A549 (cell line): ENCODE results near the gene BFSP2. TPM values are rescaled to one million over a fixed set of nuclear protein-coding genes. Genes with fewer than 3 reads are reported as not detected.

Experiments
- ATAC-seq, 2 experiments: fragments of 200-7000 bp in 1 of 2; fragments of >200 bp in 1 of 2; cut with Nextera tagmentation in 1 of 2; cut with Tn5 transposase in 1 of 2; 3 replicates each; pipeline versions ENCODE4 v1.8.0 to v1.9.1; 2018 to 2020; ENCODE audit warnings: mild to moderate bottlenecking in 1 of 2, moderate library complexity in 1 of 2
- CTCF ChIA-PET: fragments of 300-600 bp; sonication (Branson Sonifier 250); formaldehyde crosslinking; extraction: SDS; loops from one replicate; lab custom pipeline; 2021; ENCODE audit warnings: antibody characterized with exemption, inconsistent platforms; lab: Yijun Ruan, JAX
- POLR2A ChIA-PET: fragments of 350-600 bp; formaldehyde crosslinking; extraction: SDS; loops from one replicate; lab custom pipeline; 2021; ENCODE audit warnings: antibody characterized with exemption, inconsistent platforms; lab: Yijun Ruan, JAX
- DNase-seq, 2 experiments: peaks; one replicate each; pipeline versions ENCODE4 v3.0.0 to v3.0.0-alpha.2; 2011 to 2016; ENCODE audit warnings: low read depth in 1 of 2, low spot score in 1 of 2
- FAIRE-seq: peaks from 2 replicates; lab custom pipeline; 2011; peaks lifted over from hg19 to GRCh38; lab: Jason Lieb, UNC
- H3K27ac ChIP-seq, 2 experiments: fragments of >200 bp; sonication (Bioruptor Twin); formaldehyde crosslinking; 3 replicates each; pipeline ENCODE4 v1.5.1; 2016 to 2017
- H3K4me1 ChIP-seq: fragments of >200 bp; sonication (Bioruptor Twin); formaldehyde crosslinking; 3 replicates; pipeline ENCODE4 v1.6.1; 2016
- H3K4me2 ChIP-seq: fragments of >200 bp; sonication (Bioruptor Twin); formaldehyde crosslinking; 3 replicates; pipeline ENCODE4 v1.6.1; 2016
- H3K4me3 ChIP-seq: fragments of >200 bp; sonication (Bioruptor Twin); formaldehyde crosslinking; 3 replicates; pipeline ENCODE4 v1.5.1; 2016
- H3K9me3 ChIP-seq: fragments of >200 bp; sonication (Bioruptor Twin); formaldehyde crosslinking; 3 replicates; pipeline ENCODE4 v1.6.1; 2016
- CBX8 ChIP-seq: fragments of 200-600 bp; sonication (generic); IDR thresholded peaks from 2 replicates; pipeline ENCODE4 v1.6.1; 2016
- CEBPB ChIP-seq, 2 experiments: fragments of >200 bp in 1 of 2; sonication (Bioruptor Twin) in 1 of 2; formaldehyde crosslinking in 1 of 2; IDR thresholded peaks; 2 replicates each; pipeline ENCODE4 v1.6.1; 2012 to 2016
- EP300 ChIP-seq, 2 experiments: fragments of >200 bp; sonication (Bioruptor Twin); formaldehyde crosslinking; IDR thresholded peaks; 2 replicates in 1 of 2; 3 replicates in 1 of 2; pipeline ENCODE4 v1.6.1; 2016 to 2017
- FOSB ChIP-seq: fragments of 250-450 bp; sonication (Bioruptor Pico); IDR thresholded peaks from 2 replicates; pipeline ENCODE4 v1.5.0; 2020; ENCODE audit warnings: mild to moderate bottlenecking, moderate library complexity
- FOSL2 ChIP-seq, 2 experiments: fragments of 450-650 bp in 1 of 2; fragments of >200 bp in 1 of 2; sonication (Bioruptor Twin) in 1 of 2; formaldehyde crosslinking; IDR thresholded peaks; 2 replicates each; pipeline versions ENCODE4 v1.5.0 to v1.6.1; 2016 to 2020; ENCODE audit warnings: mild to moderate bottlenecking in 1 of 2, moderate library complexity in 1 of 2
- GATA3 ChIP-seq: IDR thresholded peaks from 2 replicates; pipeline ENCODE4 v1.6.1; 2012; ENCODE audit warnings: borderline replicate concordance
- JUN ChIP-seq, 2 experiments: fragments of >200 bp; sonication (Bioruptor Twin); formaldehyde crosslinking; IDR thresholded peaks; 2 replicates in 1 of 2; 3 replicates in 1 of 2; pipeline ENCODE4 v1.6.1; 2016 to 2017
- JUNB ChIP-seq: fragments of >200 bp; sonication (Bioruptor Twin); formaldehyde crosslinking; IDR thresholded peaks from 2 replicates; pipeline ENCODE4 v1.6.1; 2016
- MAFK ChIP-seq: fragments of 450-650 bp; IDR thresholded peaks from 2 replicates; pipeline ENCODE4 v1.6.1; 2014; ENCODE audit not compliant: partially characterized antibody
- NFE2L2 ChIP-seq: fragments of 150-350 bp; conservative IDR thresholded peaks from 2 replicates; pipeline ENCODE4 v1.6.1; 2014; ENCODE audit warnings: low read length
- RAD21 ChIP-seq, 2 experiments: fragments of >200 bp in 1 of 2; sonication (Bioruptor Twin) in 1 of 2; formaldehyde crosslinking in 1 of 2; IDR thresholded peaks in 1 of 2; conservative IDR thresholded peaks in 1 of 2; 2 replicates in 1 of 2; 3 replicates in 1 of 2; pipeline ENCODE4 v1.6.1; 2012 to 2018; ENCODE audit warnings: inconsistent platforms in 1 of 2
- SMC3 ChIP-seq: fragments of >200 bp; sonication (Bioruptor Twin); formaldehyde crosslinking; IDR thresholded peaks from 3 replicates; pipeline ENCODE4 v1.6.1; 2018; ENCODE audit warnings: inconsistent platforms
- TP53 ChIP-seq: fragments of 250-450 bp; sonication (Bioruptor Pico); IDR thresholded peaks from 2 replicates; pipeline ENCODE4 v1.5.0; 2021; ENCODE audit warnings: mild to moderate bottlenecking, moderate library complexity
- WGBS: methylation state at CpG from one replicate; pipeline ENCODE4 v1.1.6; 2017; ENCODE audit errors: missing lambda C conversion rate; 5-methylcytosine and 5-hydroxymethylcytosine counted together
- polyA plus RNA-seq, 4 experiments: library from polyadenylated mRNA; depleted of rRNA in 3 of 4; stranded (reverse); fragments of >200 nt; fragmentation: RNase III in 1 of 4; extraction: RNeasy Plus Mini Kit Qiagen cat#74134 plus additional on column Dnase treatment in 1 of 4; gene quantifications; 2 replicates in 3 of 4; 3 replicates in 1 of 4; pipeline ENCODE4 v1.2.3, GENCODE V29; 2011 to 2017
- TF ChIP-seq, protein P1 (sequence below): IDR thresholded peaks from 2 replicates; pipeline ENCODE4 v1.6.1; 2012; ENCODE audit warnings: low read depth, borderline replicate concordance
- TF ChIP-seq, protein P2 (sequence below): fragments of >200 bp; sonication (Bioruptor Twin); formaldehyde crosslinking; IDR thresholded peaks from 3 replicates; pipeline ENCODE4 v1.5.1; 2016
- TF ChIP-seq, protein P3 (sequence below): IDR thresholded peaks from 2 replicates; pipeline ENCODE4 v1.6.1; 2012
- TF ChIP-seq, protein P4 (sequence below): fragments of 450-650 bp; IDR thresholded peaks from 2 replicates; pipeline ENCODE4 v1.6.1; 2014; ENCODE audit warnings: antibody characterized with exemption
- TF ChIP-seq, protein P5 (sequence below): fragments of 250-450 bp; sonication (Bioruptor Pico); IDR thresholded peaks from 2 replicates; pipeline ENCODE4 v1.5.0; 2021; ENCODE audit warnings: mild to moderate bottlenecking, moderate library complexity, borderline replicate concordance

BFSP2 gene
- polyA plus RNA-seq, 2 of the 4 experiments (the other 2 are of a cell fraction), result 0.18 TPM; not detected in 1

DNA sequence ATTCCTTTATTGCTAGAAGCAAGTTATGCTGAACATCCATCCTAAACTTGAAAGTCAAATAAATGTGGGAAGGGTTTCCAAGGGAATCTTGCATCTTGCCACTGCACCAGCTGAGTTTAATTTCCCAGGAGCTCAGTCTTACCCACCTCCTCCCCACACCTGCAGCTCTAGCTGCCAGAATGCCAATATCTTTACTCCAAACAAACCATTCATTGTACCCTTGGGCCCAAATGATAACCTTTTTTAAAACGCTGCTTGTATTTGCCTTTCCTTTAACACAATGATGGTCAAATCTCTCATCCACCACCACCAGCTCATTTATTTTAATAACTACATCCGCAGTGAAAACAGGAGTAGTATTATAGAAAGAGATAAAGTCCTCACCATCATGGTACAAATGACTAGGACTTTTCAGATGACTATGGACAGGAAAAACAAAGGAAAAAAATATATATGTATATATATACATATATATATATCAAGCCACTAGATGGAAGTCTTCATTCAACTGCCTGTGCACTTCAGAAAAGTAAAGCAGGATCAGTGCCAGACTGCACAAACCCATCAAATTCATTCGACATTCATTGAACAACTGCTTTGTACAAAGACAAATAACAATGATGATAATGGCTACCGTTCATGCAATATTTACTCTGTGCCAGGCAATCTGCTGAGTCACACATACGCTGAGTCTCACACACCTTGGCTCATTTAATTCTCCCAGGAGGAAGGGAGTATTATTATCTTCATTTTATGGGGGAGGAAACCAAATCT is 44.0 kb downstream of the BFSP2 start:
- DNase-seq (peak; percentile 48 to 84), FAIRE-seq (no peak), ATAC-seq (peak; percentile 85 to 89)
- WGBS, result 30% methylated on average over 5 of the region's 5 CpGs
- ChIA-PET CTCF (interaction anchor here (0.7 to 1.4 kb wide), 5 partner anchors 11 to 713 kb away, joined by 3 to 8 read pairs (median 4); no protein-coding TSS in a partner anchor), POLR2A (interaction anchor here (1.1 kb wide), 1 partner anchor 129 kb away, joined by 3 read pairs; the partner anchor contains the start of gene CDV3)
- TF ChIP-seq TP53 (CRISPR knock-in tag) (no peak), CBX8 (no peak), FOSL2 (IDR thresholded peaks at IDR 0.05) (0 out of 2 replicates have a peak, but pooled peaks have one; percentile 30), FOSL2 (CRISPR knock-in tag; IDR thresholded peaks at IDR 0.05) (peak; percentile 83), JUNB (peak; percentile 35; the same call in 1 of the 2 replicates), SMC3 (peak; percentile 43; the same call in 2 of the 3 replicates), CEBPB (IDR thresholded peaks at IDR 0.05) (peak; percentile 37 to 84; a peak in 2 of 4 replicates), MAFK (peak; percentile 96), GATA3 (peak; percentile 75), NFE2L2 (peak; percentile 89), EP300 (IDR thresholded peaks at IDR 0.05) (peak in 1 of 2 experiments; percentile 52; a peak in 1 of 5 replicates), RAD21 (conservative IDR thresholded peaks at IDR 0.05 in 1 of 2, IDR thresholded peaks at IDR 0.05 in 1 of 2) (peak; percentile 43 to 60), JUN (IDR thresholded peaks at IDR 0.05) (peak in 1 of 2 experiments; percentile 47; a peak in 1 of 5 replicates)
- TF ChIP-seq, protein P1, sequence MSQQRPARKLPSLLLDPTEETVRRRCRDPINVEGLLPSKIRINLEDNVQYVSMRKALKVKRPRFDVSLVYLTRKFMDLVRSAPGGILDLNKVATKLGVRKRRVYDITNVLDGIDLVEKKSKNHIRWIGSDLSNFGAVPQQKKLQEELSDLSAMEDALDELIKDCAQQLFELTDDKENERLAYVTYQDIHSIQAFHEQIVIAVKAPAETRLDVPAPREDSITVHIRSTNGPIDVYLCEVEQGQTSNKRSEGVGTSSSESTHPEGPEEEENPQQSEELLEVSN, result no peak
- TF ChIP-seq, protein P2, sequence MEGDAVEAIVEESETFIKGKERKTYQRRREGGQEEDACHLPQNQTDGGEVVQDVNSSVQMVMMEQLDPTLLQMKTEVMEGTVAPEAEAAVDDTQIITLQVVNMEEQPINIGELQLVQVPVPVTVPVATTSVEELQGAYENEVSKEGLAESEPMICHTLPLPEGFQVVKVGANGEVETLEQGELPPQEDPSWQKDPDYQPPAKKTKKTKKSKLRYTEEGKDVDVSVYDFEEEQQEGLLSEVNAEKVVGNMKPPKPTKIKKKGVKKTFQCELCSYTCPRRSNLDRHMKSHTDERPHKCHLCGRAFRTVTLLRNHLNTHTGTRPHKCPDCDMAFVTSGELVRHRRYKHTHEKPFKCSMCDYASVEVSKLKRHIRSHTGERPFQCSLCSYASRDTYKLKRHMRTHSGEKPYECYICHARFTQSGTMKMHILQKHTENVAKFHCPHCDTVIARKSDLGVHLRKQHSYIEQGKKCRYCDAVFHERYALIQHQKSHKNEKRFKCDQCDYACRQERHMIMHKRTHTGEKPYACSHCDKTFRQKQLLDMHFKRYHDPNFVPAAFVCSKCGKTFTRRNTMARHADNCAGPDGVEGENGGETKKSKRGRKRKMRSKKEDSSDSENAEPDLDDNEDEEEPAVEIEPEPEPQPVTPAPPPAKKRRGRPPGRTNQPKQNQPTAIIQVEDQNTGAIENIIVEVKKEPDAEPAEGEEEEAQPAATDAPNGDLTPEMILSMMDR, result peak; percentile 35; the same call in 2 of the 3 replicates
- TF ChIP-seq, protein P3, sequence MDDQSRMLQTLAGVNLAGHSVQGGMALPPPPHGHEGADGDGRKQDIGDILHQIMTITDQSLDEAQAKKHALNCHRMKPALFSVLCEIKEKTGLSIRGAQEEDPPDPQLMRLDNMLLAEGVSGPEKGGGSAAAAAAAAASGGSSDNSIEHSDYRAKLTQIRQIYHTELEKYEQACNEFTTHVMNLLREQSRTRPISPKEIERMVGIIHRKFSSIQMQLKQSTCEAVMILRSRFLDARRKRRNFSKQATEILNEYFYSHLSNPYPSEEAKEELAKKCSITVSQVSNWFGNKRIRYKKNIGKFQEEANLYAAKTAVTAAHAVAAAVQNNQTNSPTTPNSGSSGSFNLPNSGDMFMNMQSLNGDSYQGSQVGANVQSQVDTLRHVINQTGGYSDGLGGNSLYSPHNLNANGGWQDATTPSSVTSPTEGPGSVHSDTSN, result no peak
- TF ChIP-seq, protein P4, sequence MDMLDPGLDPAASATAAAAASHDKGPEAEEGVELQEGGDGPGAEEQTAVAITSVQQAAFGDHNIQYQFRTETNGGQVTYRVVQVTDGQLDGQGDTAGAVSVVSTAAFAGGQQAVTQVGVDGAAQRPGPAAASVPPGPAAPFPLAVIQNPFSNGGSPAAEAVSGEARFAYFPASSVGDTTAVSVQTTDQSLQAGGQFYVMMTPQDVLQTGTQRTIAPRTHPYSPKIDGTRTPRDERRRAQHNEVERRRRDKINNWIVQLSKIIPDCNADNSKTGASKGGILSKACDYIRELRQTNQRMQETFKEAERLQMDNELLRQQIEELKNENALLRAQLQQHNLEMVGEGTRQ, result no peak
- TF ChIP-seq, protein P5, sequence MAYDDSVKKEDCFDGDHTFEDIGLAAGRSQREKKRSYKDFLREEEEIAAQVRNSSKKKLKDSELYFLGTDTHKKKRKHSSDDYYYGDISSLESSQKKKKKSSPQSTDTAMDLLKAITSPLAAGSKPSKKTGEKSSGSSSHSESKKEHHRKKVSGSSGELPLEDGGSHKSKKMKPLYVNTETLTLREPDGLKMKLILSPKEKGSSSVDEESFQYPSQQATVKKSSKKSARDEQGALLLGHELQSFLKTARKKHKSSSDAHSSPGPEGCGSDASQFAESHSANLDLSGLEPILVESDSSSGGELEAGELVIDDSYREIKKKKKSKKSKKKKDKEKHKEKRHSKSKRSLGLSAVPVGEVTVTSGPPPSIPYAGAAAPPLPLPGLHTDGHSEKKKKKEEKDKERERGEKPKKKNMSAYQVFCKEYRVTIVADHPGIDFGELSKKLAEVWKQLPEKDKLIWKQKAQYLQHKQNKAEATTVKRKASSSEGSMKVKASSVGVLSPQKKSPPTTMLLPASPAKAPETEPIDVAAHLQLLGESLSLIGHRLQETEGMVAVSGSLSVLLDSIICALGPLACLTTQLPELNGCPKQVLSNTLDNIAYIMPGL, result no peak
- no peaks in the 10 kb centered on the region for H3K9me3 ChIP-seq
- no peak overlapping the region for H3K4me3 ChIP-seq
- peak overlapping the region; percentile 43 to 84 for H3K27ac ChIP-seq
- H3K4me1 ChIP-seq, result peaks cover 24% of the 10 kb centered on the region
- H3K4me2 ChIP-seq, result peak overlapping the region; percentile 54

DNA sequence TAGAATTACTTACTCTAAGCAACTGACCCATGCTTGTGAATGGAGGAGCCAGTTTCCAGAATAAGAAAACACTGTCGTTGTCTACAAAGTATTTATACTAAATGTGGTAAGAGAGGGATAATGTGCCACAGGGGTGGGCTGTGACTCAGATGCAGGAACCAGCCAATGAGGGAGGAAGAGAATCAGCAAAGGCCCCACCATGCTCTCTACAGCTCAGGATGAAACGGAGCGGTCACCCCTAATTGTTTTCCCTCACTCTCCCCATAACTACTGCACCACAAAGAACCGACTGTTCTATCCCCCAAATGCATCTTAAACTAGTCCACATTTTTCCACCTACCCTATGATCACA is 44.5 kb downstream of the BFSP2 start:
- TF ChIP-seq FOSB (no peak), EP300 (IDR thresholded peaks at IDR 0.05) (0 out of 5 replicates have a peak, but pooled peaks of 1 of the 2 experiments have one; percentile 10)
- CTCF ChIA-PET, result interaction anchor here (1.3 to 1.4 kb wide), 2 partner anchors 11 to 713 kb away, joined by 3 to 5 read pairs; no protein-coding TSS in a partner anchor
- DNase-seq (no peak), FAIRE-seq (no peak), ATAC-seq (peak; percentile 53 to 74; a peak in 5 of 6 replicates)
- H3K4me3 ChIP-seq, result no peak overlapping the region
- 60% methylated on average over 4 of the region's 4 CpGs for WGBS
- H3K9me3 ChIP-seq, result no peaks in the 10 kb centered on the region
- peak overlapping the region; percentile 43 to 84 for H3K27ac ChIP-seq
- peak overlapping the region; percentile 54 for H3K4me2 ChIP-seq
- POLR2A ChIA-PET, result no interaction called here
- H3K4me1 ChIP-seq, result peaks cover 24% of the 10 kb centered on the region
